AG09309 (cell line): ENCODE measurements around the gene COL20A1.

Experiments
- DNase-seq: peaks from one replicate; pipeline ENCODE4 v3.0.0-alpha.2; 2010; ENCODE audit warnings: low read depth
- H3K4me3 ChIP-seq: 2 replicates; pipeline ENCODE4 v1.5.1; 2011; ENCODE audit warnings: mild to moderate bottlenecking, low read depth, low read length, moderate library complexity; ENCODE audit not compliant: control insufficient read depth
- CTCF ChIP-seq: IDR thresholded peaks from 2 replicates; pipeline ENCODE4 v1.5.1; 2011; ENCODE audit warnings: mild to moderate bottlenecking, low read depth, low read length, inconsistent platforms; ENCODE audit not compliant: insufficient read depth, control insufficient read depth; ENCODE audit errors: missing control alignments

COL20A1 gene

GRCh38 chr20:63318391-63319163 is 25.6 kb downstream of the COL20A1 start:
- no peak overlapping the region for H3K4me3 ChIP-seq
- no peak for TF ChIP-seq CTCF
- DNase-seq: no peak

DNA sequence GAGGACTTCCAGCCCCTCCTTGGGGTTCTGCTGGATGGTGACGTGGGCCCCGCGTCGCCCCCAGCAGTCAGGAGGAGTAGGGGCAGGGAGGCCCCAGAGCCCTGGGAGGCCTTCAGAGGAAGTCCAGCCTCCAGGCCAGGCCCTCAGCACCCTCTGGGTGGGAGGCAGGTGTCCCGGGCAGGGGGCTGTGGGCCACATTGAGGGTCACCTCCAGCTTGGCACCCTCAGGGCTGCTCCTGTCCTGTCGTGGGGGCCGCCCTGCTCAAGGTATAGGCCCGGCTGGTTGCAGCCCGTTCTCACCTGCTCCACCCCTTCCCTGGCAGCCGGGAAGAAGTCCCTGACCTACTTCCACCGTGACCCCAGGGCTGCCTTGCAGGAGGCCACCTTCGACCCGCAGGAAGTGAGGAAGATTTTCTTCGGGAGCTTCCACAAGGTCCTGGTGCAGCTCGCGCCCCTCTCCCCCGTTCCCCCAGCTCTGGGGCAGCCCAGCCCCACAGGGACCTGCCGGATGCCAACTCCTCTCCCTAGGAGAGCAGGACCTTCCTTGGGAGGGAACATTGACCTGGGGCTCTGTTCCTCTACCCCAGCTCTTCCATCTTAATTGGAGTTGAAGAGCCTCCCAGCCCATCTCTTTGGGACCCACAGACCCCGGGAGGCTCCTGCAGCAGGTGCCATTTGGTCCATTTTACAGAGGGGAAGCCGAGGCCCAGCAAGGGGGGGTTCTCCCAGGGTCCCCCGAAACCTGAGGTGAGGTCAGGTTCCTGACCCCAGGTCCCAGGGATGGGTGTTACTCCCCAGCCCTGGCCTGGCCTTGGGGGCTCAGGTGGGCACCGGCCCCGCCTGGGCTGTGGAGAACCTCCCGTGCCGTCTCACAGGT is 26.4 kb downstream of the COL20A1 start:
- DNase-seq: no peak
- H3K4me3 ChIP-seq: no peak overlapping the region
- TF ChIP-seq CTCF: no peak

GRCh38 chr20:63320041-63320511 is 27.1 kb downstream of the COL20A1 start:
- TF ChIP-seq CTCF: no peak
- no peak for DNase-seq
- H3K4me3 ChIP-seq: no peak overlapping the region

- no peak for TF ChIP-seq CTCF
- no peak overlapping the region for H3K4me3 ChIP-seq
- no peak for DNase-seq
These were observed 27.7 kb downstream of the COL20A1 start for GRCh38 chr20:63320616-63321147.

- TF ChIP-seq CTCF: no peak
- DNase-seq: no peak
- H3K4me3 ChIP-seq: no peak overlapping the region
These were observed 28.3 kb downstream of the COL20A1 start for GRCh38 chr20:63321148-63321831.
